HepG2 (cell line): ENCODE data around the gene ASIC2.

Experiments
- BHLHE40 ChIP-seq: IDR thresholded peaks from 2 replicates; pipeline ENCODE4 v1.6.1; 2011; ENCODE audit warnings: low read length, improper control_type of control experiment
- CREB1 ChIP-seq, 2 experiments: fragments of 450-650 bp in 1 of 2; IDR thresholded peaks; 2 replicates each; pipeline ENCODE4 v1.6.1; 2016 to 2017; ENCODE audit warnings: control low read depth in 1 of 2, mild to moderate bottlenecking in 1 of 2, missing compliant biosample characterization in 1 of 2, missing genetic modification characterization in 1 of 2
- FOSL1 ChIP-seq: sonication (generic); formaldehyde crosslinking; IDR thresholded peaks from 2 replicates; pipeline ENCODE4 v1.9.0; 2021; ENCODE audit warnings: missing genetic modification reagents, borderline replicate concordance
- KLF11 ChIP-seq: IDR thresholded peaks from 2 replicates; pipeline ENCODE4 v1.6.1; 2016; ENCODE audit warnings: missing compliant biosample characterization
- MAFF ChIP-seq: IDR thresholded peaks from 2 replicates; pipeline ENCODE4 v1.6.1; 2011; ENCODE audit warnings: low read depth, low read length, improper control_type of control experiment
- NR2F6 ChIP-seq, 2 experiments: IDR thresholded peaks; 2 replicates each; pipeline ENCODE4 v1.6.1; 2016; ENCODE audit warnings: antibody characterized with exemption in 1 of 2, mild to moderate bottlenecking in 1 of 2
- RFX5 ChIP-seq: IDR thresholded peaks from 2 replicates; pipeline ENCODE4 v1.6.1; 2011; ENCODE audit warnings: low read depth, low read length, improper control_type of control experiment
- SOX13 ChIP-seq, 3 experiments: fragments of 450-650 bp in 1 of 3; sonication (generic) in 1 of 3; formaldehyde crosslinking in 1 of 3; IDR thresholded peaks in 2 of 3; conservative IDR thresholded peaks in 1 of 3; 2 replicates each; pipeline versions ENCODE4 v1.5.0 to v1.6.1; 2016 to 2020; ENCODE audit warnings: antibody characterized with exemption in 1 of 3, mild to moderate bottlenecking in 1 of 3, missing compliant biosample characterization in 1 of 3, missing genetic modification reagents in 1 of 3, moderate library complexity in 1 of 3
- ZNF597 ChIP-seq: sonication (generic); formaldehyde crosslinking; IDR thresholded peaks from 2 replicates; pipeline ENCODE4 v1.5.0; 2020; ENCODE audit warnings: missing genetic modification reagents
- ZNF619 ChIP-seq: sonication (generic); formaldehyde crosslinking; IDR thresholded peaks from 2 replicates; pipeline ENCODE4 v1.4.0; 2020; ENCODE audit warnings: mild to moderate bottlenecking, missing genetic modification reagents
- TF ChIP-seq, protein P1 (sequence below): sonication (generic); formaldehyde crosslinking; IDR thresholded peaks from 2 replicates; pipeline ENCODE4 v1.8.1; 2023; ENCODE audit warnings: mild to moderate bottlenecking, missing genetic modification reagents, borderline replicate concordance
- TF ChIP-seq, protein P2 (sequence below): sonication (generic); formaldehyde crosslinking; IDR thresholded peaks from 2 replicates; pipeline ENCODE4 v1.4.0; 2020; ENCODE audit warnings: missing genetic modification reagents

- TF ChIP-seq RFX5 (no peak), ZNF619 (CRISPR knock-in tag) (no peak), FOSL1 (CRISPR knock-in tag) (no peak), KLF11 (no peak), MAFF (no peak), NR2F6 (IDR thresholded peaks at IDR 0.05) (no peak), NR2F6 (CRISPR knock-in tag; IDR thresholded peaks at IDR 0.05) (no peak), SOX13 (IDR thresholded peaks at IDR 0.05) (no peak), SOX13 (CRISPR knock-in tag; conservative IDR thresholded peaks at IDR 0.05 in 1 of 2, IDR thresholded peaks at IDR 0.05 in 1 of 2) (no peak), BHLHE40 (no peak), ZNF597 (CRISPR knock-in tag) (no peak), CREB1 (IDR thresholded peaks at IDR 0.05) (no peak), CREB1 (CRISPR knock-in tag; IDR thresholded peaks at IDR 0.05) (no peak)
- TF ChIP-seq, protein P1, sequence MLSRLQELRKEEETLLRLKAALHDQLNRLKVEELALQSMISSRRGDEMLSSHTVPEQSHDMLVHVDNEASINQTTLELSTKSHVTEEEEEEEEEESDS, result no peak
- TF ChIP-seq, protein P2, sequence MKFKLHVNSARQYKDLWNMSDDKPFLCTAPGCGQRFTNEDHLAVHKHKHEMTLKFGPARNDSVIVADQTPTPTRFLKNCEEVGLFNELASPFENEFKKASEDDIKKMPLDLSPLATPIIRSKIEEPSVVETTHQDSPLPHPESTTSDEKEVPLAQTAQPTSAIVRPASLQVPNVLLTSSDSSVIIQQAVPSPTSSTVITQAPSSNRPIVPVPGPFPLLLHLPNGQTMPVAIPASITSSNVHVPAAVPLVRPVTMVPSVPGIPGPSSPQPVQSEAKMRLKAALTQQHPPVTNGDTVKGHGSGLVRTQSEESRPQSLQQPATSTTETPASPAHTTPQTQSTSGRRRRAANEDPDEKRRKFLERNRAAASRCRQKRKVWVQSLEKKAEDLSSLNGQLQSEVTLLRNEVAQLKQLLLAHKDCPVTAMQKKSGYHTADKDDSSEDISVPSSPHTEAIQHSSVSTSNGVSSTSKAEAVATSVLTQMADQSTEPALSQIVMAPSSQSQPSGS (CRISPR knock-in tag), result no peak
Observed at GRCh38 chr17:33204156-33204555, 88.9 kb downstream of the ASIC2 start.
